ENCODE results near the gene SARDH. TPM values are rescaled to one million over a fixed set of nuclear protein-coding genes. Genes with fewer than 3 reads are reported as not detected.
"Not testable (repeated sequence)": the region's sequence is repeated elsewhere in the genome, so short reads cannot be mapped to it uniquely, and the experiment has no call there.

SARDH gene
- total and polyA plus RNA-seq, 2 experiments from 2014 or later = 6.0 to 16.9 TPM

- H3K9me3 ChIP-seq (ENCODE audit: low read depth) = no peaks in the 10 kb centered on the region
- no peak overlapping the region for H3K27ac ChIP-seq
- peaks cover 3% of the 10 kb centered on the region for H3K27me3 ChIP-seq
- no peak for DNase-seq (ENCODE audit: low read depth in 1 of 2, low spot score in 1 of 2)
- H3K36me3 ChIP-seq = no peaks in the 10 kb centered on the region
- H3K4me3 ChIP-seq = no peak overlapping the region
- H3K4me1 ChIP-seq (ENCODE audit: low read depth) = no peaks in the 10 kb centered on the region
- TF ChIP-seq CTCF (IDR thresholded peaks at IDR 0.05; ENCODE audit: low read depth, low read length) = no peak
These were observed 108.7 kb downstream of the SARDH start for GRCh38 chr9:133629221-133630110.

GRCh38 chr9:133628766-133629165 lies 109.4 kb downstream of the SARDH start:
- Histone ChIP-seq H3K36me3 (no peaks in the 10 kb centered on the region), H3K9me3 (ENCODE audit: low read depth) (no peaks in the 10 kb centered on the region), H3K27me3 (peaks cover 3% of the 10 kb centered on the region), H3K4me3 (no peak overlapping the region), H3K27ac (no peak overlapping the region), H3K4me1 (ENCODE audit: low read depth) (no peaks in the 10 kb centered on the region)
- no peak for DNase-seq (ENCODE audit: low read depth in 1 of 2, low spot score in 1 of 2)
- TF ChIP-seq CTCF (IDR thresholded peaks at IDR 0.05; ENCODE audit: low read depth, low read length) = no peak

- Histone ChIP-seq H3K27me3 (peaks cover 7% of the 10 kb centered on the region), H3K9me3 (ENCODE audit: low read depth) (no peaks in the 10 kb centered on the region), H3K36me3 (no peaks in the 10 kb centered on the region), H3K27ac (no peak overlapping the region), H3K4me1 (ENCODE audit: low read depth) (no peaks in the 10 kb centered on the region), H3K4me3 (no peak overlapping the region)
- TF ChIP-seq CTCF (IDR thresholded peaks at IDR 0.05; ENCODE audit: low read depth, low read length) = no peak
- DNase-seq (ENCODE audit: low read depth in 1 of 2, low spot score in 1 of 2) = no peak
These were observed 110.8 kb downstream of the SARDH start for GRCh38 chr9:133627341-133627740.

GRCh38 chr9:133626008-133626407 lies 112.1 kb downstream of the SARDH start:
- H3K9me3 ChIP-seq (ENCODE audit: low read depth); H3K4me3 ChIP-seq; DNase-seq (ENCODE audit: low read depth in 1 of 2, low spot score in 1 of 2); H3K4me1 ChIP-seq (ENCODE audit: low read depth); H3K27ac ChIP-seq; H3K36me3 ChIP-seq: not testable (repeated sequence)
- H3K27me3 ChIP-seq = peaks cover 13% of the 10 kb centered on the region

GRCh38 chr9:133622555-133622954 lies 115.6 kb downstream of the SARDH start:
- DNase-seq (ENCODE audit: low read depth in 1 of 2, low spot score in 1 of 2) = no peak
- TF ChIP-seq CTCF (IDR thresholded peaks at IDR 0.05; ENCODE audit: low read depth, low read length) = no peak
- H3K27ac ChIP-seq = no peak overlapping the region

GRCh38 chr9:133621725-133622267 lies 116.4 kb downstream of the SARDH start:
- no peaks in the 10 kb centered on the region for H3K36me3 ChIP-seq
- no peaks in the 10 kb centered on the region for H3K4me1 ChIP-seq (ENCODE audit: low read depth)
- H3K27me3 ChIP-seq = peaks cover 28% of the 10 kb centered on the region
- no peak overlapping the region for H3K27ac ChIP-seq
- DNase-seq (ENCODE audit: low read depth in 1 of 2, low spot score in 1 of 2) = no peak
- no peak for TF ChIP-seq CTCF (IDR thresholded peaks at IDR 0.05; ENCODE audit: low read depth, low read length)
- H3K4me3 ChIP-seq = no peak overlapping the region
- H3K9me3 ChIP-seq (ENCODE audit: low read depth) = no peaks in the 10 kb centered on the region

More at GRCh38 chr9:133622555-133622954, 115.6 kb downstream of the SARDH start:
- Histone ChIP-seq H3K4me3 (no peak overlapping the region), H3K9me3 (ENCODE audit: low read depth) (no peaks in the 10 kb centered on the region), H3K36me3 (no peaks in the 10 kb centered on the region), H3K27me3 (peaks cover 28% of the 10 kb centered on the region), H3K4me1 (ENCODE audit: low read depth) (no peaks in the 10 kb centered on the region)
